Astrocyte (in vitro differentiated cells and primary cell): ENCODE results near the gene CACNA1H. TPM values are rescaled to one million over a fixed set of nuclear protein-coding genes. Genes with fewer than 3 reads are reported as not detected.

Source experiments
- DNase-seq: peaks from one replicate; pipeline ENCODE4 v3.0.0-alpha.2; 2010; ENCODE audit warnings: low read depth
- FAIRE-seq: peaks from 2 replicates; lab custom pipeline; 2011; peaks lifted over from hg19 to GRCh38; lab: Jason Lieb, UNC
- H2AFZ ChIP-seq: 2 replicates; pipeline ENCODE4 v1.6.0; 2012; ENCODE audit warnings: low read depth, low read length, inconsistent platforms
- H3K27ac ChIP-seq: 2 replicates; pipeline ENCODE4 v1.5.1; 2011; ENCODE audit warnings: low read depth, low read length, inconsistent platforms
- H3K27me3 ChIP-seq: 2 replicates; pipeline ENCODE4 v1.6.0; 2011; ENCODE audit warnings: low read length, inconsistent platforms; ENCODE audit not compliant: insufficient read depth
- H3K36me3 ChIP-seq: 2 replicates; pipeline ENCODE4 v1.5.1; 2011; ENCODE audit warnings: low read length, inconsistent platforms; ENCODE audit not compliant: insufficient read depth
- H3K4me1 ChIP-seq: 2 replicates; pipeline ENCODE4 v1.5.1; 2011; ENCODE audit warnings: low read length, inconsistent platforms; ENCODE audit not compliant: insufficient read depth
- H3K4me2 ChIP-seq: 2 replicates; pipeline ENCODE4 v1.6.0; 2012; ENCODE audit warnings: low read length, inconsistent platforms
- H3K4me3 ChIP-seq: 2 replicates; pipeline ENCODE4 v1.5.1; 2011; ENCODE audit warnings: low read depth, mild to moderate bottlenecking, low read length, inconsistent platforms; ENCODE audit not compliant: insufficient read depth
- H3K79me2 ChIP-seq: 2 replicates; pipeline ENCODE4 v1.6.0; 2012; ENCODE audit warnings: mild to moderate bottlenecking, low read length, inconsistent platforms; ENCODE audit not compliant: insufficient read depth
- H3K9ac ChIP-seq: 2 replicates; pipeline ENCODE4 v1.6.0; 2012; ENCODE audit warnings: mild to moderate bottlenecking, low read length, inconsistent platforms
- H3K9me3 ChIP-seq: 2 replicates; pipeline ENCODE4 v1.5.1; 2012; ENCODE audit warnings: low read depth, mild to moderate bottlenecking, low read length, inconsistent platforms; ENCODE audit not compliant: insufficient read depth
- H4K20me1 ChIP-seq: 2 replicates; pipeline ENCODE4 v1.6.0; 2012; ENCODE audit warnings: low read length, inconsistent platforms; ENCODE audit not compliant: insufficient read depth
- H3K27ac Mint-ChIP-seq: one replicate; pipeline ENCODE4 v1.8.0; 2021; ENCODE audit warnings: mild to moderate bottlenecking, mixed read lengths; ENCODE audit not compliant: unreplicated experiment
- H3K27me3 Mint-ChIP-seq: one replicate; pipeline ENCODE4 v1.8.0; 2021; ENCODE audit warnings: low read depth, mixed read lengths; ENCODE audit not compliant: unreplicated experiment
- H3K36me3 Mint-ChIP-seq: one replicate; pipeline ENCODE4 v1.8.0; 2021; ENCODE audit warnings: low read depth, mixed read lengths; ENCODE audit not compliant: unreplicated experiment
- H3K4me1 Mint-ChIP-seq: one replicate; pipeline ENCODE4 v1.8.0; 2021; ENCODE audit warnings: low read depth, mixed read lengths; ENCODE audit not compliant: unreplicated experiment
- H3K4me3 Mint-ChIP-seq: one replicate; pipeline ENCODE4 v1.8.0; 2021; ENCODE audit warnings: mild to moderate bottlenecking, moderate library complexity, mixed read lengths; ENCODE audit not compliant: unreplicated experiment
- H3K9me3 Mint-ChIP-seq: one replicate; pipeline ENCODE4 v1.8.0; 2021; ENCODE audit warnings: mild to moderate bottlenecking, mixed read lengths; ENCODE audit not compliant: unreplicated experiment
- CTCF ChIP-seq: IDR thresholded peaks from 2 replicates; pipeline ENCODE4 v1.5.1; 2011; ENCODE audit warnings: low read depth, mild to moderate bottlenecking, inconsistent platforms, low read length, moderate library complexity; ENCODE audit not compliant: insufficient read depth
- EZH2 ChIP-seq: IDR thresholded peaks from 2 replicates; pipeline ENCODE4 v1.6.1; 2012; ENCODE audit warnings: mild to moderate bottlenecking, low read length, inconsistent platforms; ENCODE audit not compliant: insufficient read depth
- total RNA-seq: library from RNA; stranded (reverse); gene quantifications from 2 replicates; pipeline ENCODE4 v1.2.1, GENCODE V29; 2021

Gene CACNA1H
- total RNA-seq, 1 donor from 2014 or later = 21.7 TPM

DNA sequence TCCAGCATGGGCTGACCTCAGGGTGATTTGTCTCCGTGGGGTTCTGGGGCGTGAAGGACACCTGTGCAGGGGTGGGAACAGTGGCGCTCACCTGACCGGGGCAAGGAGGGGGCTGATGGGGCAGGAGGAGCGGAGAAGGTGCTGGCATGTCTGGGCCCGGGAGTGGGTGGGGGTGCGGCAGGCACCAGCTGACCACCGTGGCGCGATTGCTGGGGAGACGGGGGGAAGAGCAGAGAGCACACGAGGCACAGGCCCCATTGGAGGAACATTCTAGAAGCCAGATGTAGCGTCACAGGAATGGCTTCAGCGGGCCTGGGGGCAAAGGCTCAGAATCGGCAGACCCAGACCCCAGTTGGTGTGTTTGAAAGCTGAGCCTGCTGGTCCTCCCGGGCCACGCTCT, 12.1 kb downstream of the CACNA1H start:
- H3K27me3 ChIP-seq = no peaks in the 10 kb centered on the region
- H4K20me1 ChIP-seq = peaks cover 59% of the 10 kb centered on the region
- no peak overlapping the region for H3K27ac Mint-ChIP-seq
- no peaks in the 10 kb centered on the region for H3K9me3 Mint-ChIP-seq
- peaks cover 37% of the 10 kb centered on the region for H3K4me1 ChIP-seq
- peaks cover 2% of the 10 kb centered on the region for H3K36me3 Mint-ChIP-seq
- H2AFZ ChIP-seq = no peak overlapping the region
- no peak for TF ChIP-seq EZH2
- TF ChIP-seq CTCF = no peak
- no peak overlapping the region for H3K4me3 Mint-ChIP-seq
- FAIRE-seq (no peak), DNase-seq (no peak)
- H3K27me3 Mint-ChIP-seq = peaks cover 5% of the 10 kb centered on the region
- no peak overlapping the region for H3K4me2 ChIP-seq
- peaks cover 6% of the 10 kb centered on the region for H3K4me1 Mint-ChIP-seq
- H3K36me3 ChIP-seq = no peaks in the 10 kb centered on the region
- H3K4me3 ChIP-seq = no peak overlapping the region
- peaks cover 4% of the 10 kb centered on the region for H3K79me2 ChIP-seq
- H3K27ac ChIP-seq = no peak overlapping the region
- no peaks in the 10 kb centered on the region for H3K9me3 ChIP-seq
- H3K9ac ChIP-seq = no peak overlapping the region

GRCh38 chr16:1165511-1165910, 12.6 kb downstream of the CACNA1H start:
- H3K27me3 Mint-ChIP-seq = peaks cover 5% of the 10 kb centered on the region

More at GRCh38 chr16:1165511-1165910, 12.6 kb downstream of the CACNA1H start:
- Mint-ChIP-seq H3K9me3 (no peaks in the 10 kb centered on the region), H3K27ac (no peak overlapping the region), H3K4me3 (no peak overlapping the region), H3K4me1 (peaks cover 9% of the 10 kb centered on the region), H3K36me3 (no peaks in the 10 kb centered on the region)
- Histone ChIP-seq H3K79me2 (peaks cover 7% of the 10 kb centered on the region), H3K4me3 (no peak overlapping the region), H3K36me3 (no peaks in the 10 kb centered on the region), H3K4me1 (peaks cover 32% of the 10 kb centered on the region), H2AFZ (no peak overlapping the region), H3K27me3 (no peaks in the 10 kb centered on the region), H3K9me3 (no peaks in the 10 kb centered on the region), H4K20me1 (peaks cover 59% of the 10 kb centered on the region), H3K27ac (no peak overlapping the region), H3K4me2 (no peak overlapping the region), H3K9ac (no peak overlapping the region)
- FAIRE-seq = no peak
- DNase-seq = no peak
- TF ChIP-seq CTCF = no peak
- TF ChIP-seq EZH2 = no peak
